Activated CD8-positive, alpha-beta memory T cell treated with anti-CD3 and anti-CD28 coated beads, Interleukin-2, amount 10 ng/mL, durations not matched to agents 7 days and 5 days (primary cell): ENCODE measurements around the gene GSG1L. TPM values are rescaled to one million over a fixed set of nuclear protein-coding genes. Genes with fewer than 3 reads are reported as not detected.
"Not testable (repeated sequence)": the region's sequence is repeated elsewhere in the genome, so short reads cannot be mapped to it uniquely, and the experiment has no call there.

Experiments used
- ATAC-seq: fragments of 150-1000 bp; cut with Tn5 transposase; one replicate; pipeline ENCODE4 v1.10.0; 2021; ENCODE audit warnings: moderate library complexity
- CTCF ChIA-PET: fragments of 350-600 bp; sonication (Branson Sonifier 250); formaldehyde crosslinking; loops from one replicate; lab custom pipeline; 2021; ENCODE audit warnings: antibody characterized with exemption; lab: Charles Lee
- DNase-seq: peaks from one replicate; pipeline ENCODE4 v3.0.0-alpha.2; 2020
- H3K27ac Mint-ChIP-seq: one replicate; pipeline ENCODE4 v1.8.0; 2021; ENCODE audit warnings: mild to moderate bottlenecking, mixed read lengths
- H3K27me3 Mint-ChIP-seq: one replicate; pipeline ENCODE4 v1.8.0; 2021; ENCODE audit warnings: mixed read lengths
- H3K36me3 Mint-ChIP-seq: one replicate; pipeline ENCODE4 v1.8.0; 2021; ENCODE audit warnings: mild to moderate bottlenecking, mixed read lengths
- H3K4me1 Mint-ChIP-seq: one replicate; pipeline ENCODE4 v1.8.0; 2021; ENCODE audit warnings: mixed read lengths
- H3K4me3 Mint-ChIP-seq: one replicate; pipeline ENCODE4 v1.8.0; 2021; ENCODE audit warnings: mild to moderate bottlenecking, moderate library complexity, mixed read lengths
- H3K9me3 Mint-ChIP-seq: one replicate; pipeline ENCODE4 v1.8.0; 2022; ENCODE audit warnings: low read depth, mixed read lengths
- total RNA-seq, 2 experiments: library from RNA; stranded (reverse); gene quantifications; one replicate each; pipeline ENCODE4 v1.2.3, GENCODE V29; 2021

Gene GSG1L
- total RNA-seq, 2 experiments from 2014 or later: not detected

DNA sequence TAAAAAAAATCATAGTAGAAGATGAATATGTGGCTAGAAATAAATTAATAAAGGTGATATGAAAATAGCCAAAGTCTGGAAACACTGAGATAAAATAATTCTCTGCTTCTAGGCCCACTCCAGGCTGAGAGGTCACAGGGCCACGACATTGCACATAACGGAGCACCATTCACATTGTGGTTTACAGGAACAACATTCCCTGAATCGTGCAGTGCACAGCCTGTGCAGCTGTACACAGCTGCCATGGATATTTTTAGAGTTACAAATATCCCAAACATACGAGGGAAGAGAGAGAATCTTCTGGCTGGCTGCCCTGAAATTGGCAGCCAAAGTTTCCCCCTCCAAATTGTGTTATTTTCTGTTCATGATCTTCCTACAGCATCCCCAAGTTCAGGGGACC lies 68.8 kb downstream of the GSG1L start:
- peaks cover 26% of the 10 kb centered on the region for H3K4me1 Mint-ChIP-seq
- peak overlapping the region; percentile 62 for H3K27ac Mint-ChIP-seq
- no peak for DNase-seq
- H3K4me3 Mint-ChIP-seq: no peak overlapping the region
- ATAC-seq: no peak
- H3K27me3 Mint-ChIP-seq: peaks cover 10% of the 10 kb centered on the region
- peaks cover 9% of the 10 kb centered on the region for H3K9me3 Mint-ChIP-seq
- H3K36me3 Mint-ChIP-seq: peaks cover 17% of the 10 kb centered on the region
- CTCF ChIA-PET: no interaction called here

DNA sequence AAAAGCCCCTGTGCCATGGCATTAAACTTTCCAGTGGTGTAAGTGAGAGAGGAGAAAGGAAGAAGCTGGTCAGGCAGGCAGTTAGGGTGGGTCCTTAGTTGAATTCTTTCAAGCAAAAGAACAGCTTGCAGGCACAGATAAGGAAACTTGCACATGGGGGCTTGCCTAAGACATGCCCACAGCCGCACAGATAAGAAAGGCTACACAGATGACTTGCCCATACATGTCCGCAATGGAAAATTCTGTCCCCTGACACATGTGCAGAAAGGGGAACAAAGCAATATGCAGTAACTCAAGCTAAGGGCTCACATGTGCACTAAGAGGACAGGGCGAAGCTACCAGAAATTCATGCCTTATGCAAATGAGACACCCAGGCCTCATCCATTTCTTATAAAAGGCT lies 69.9 kb downstream of the GSG1L start:
- ATAC-seq (no peak), DNase-seq (no peak)
- Mint-ChIP-seq H3K27ac (no peak overlapping the region), H3K4me3 (no peak overlapping the region), H3K27me3 (peaks cover 9% of the 10 kb centered on the region), H3K4me1 (peaks cover 24% of the 10 kb centered on the region), H3K9me3 (peaks cover 9% of the 10 kb centered on the region), H3K36me3 (peaks cover 17% of the 10 kb centered on the region)
- CTCF ChIA-PET: interaction anchor here (0.8 kb wide), 1 partner anchor 15 kb away, joined by 3 read pairs; no protein-coding TSS in a partner anchor

DNA sequence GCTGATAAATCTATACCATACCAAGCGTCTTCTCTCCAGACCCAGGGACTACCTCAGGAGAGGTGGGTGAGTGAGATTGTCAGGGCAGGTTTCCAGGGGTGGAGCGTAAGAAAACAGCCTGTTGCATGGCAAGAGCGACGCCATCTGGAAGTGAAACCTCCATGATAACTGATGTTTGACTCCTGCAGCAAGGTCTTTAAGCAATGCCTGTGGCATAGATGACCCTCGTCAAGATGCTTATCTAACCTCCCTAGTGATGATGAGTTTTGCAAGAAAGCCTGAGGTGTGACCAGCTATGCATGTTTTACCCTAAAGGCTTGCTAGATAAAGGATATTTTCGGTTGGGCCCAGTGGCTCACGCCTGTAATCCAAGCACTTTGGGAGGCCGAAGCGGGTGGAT lies 71.6 kb downstream of the GSG1L start:
- CTCF ChIA-PET: interaction anchor here (1.4 kb wide), 1 partner anchor 19 kb away, joined by 4 read pairs; no protein-coding TSS in a partner anchor
- Mint-ChIP-seq H3K9me3 (peaks cover 9% of the 10 kb centered on the region), H3K36me3 (peaks cover 17% of the 10 kb centered on the region), H3K27me3 (peaks cover 6% of the 10 kb centered on the region), H3K27ac (no peak overlapping the region), H3K4me1 (peaks cover 24% of the 10 kb centered on the region), H3K4me3 (no peak overlapping the region)
- ATAC-seq (no peak), DNase-seq (no peak)

DNA sequence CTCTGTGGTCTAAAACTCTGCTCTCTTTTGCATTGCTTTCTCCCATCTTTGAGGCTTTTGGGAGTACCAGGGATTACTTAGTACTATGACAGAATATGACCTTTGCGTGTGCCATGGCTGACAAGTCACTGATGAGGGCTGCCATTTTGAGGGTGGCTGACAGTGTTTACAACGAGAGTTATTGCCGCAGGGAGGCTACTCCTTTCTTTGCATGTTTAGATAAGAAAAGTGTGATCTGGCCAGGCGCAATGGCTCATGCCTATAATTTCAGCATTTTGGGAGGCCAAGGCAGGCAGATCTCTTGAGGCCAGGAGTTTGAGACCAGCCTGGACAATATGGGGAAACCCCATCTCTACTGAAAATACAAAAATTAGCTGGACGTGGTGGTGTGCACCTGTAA lies 77.5 kb downstream of the GSG1L start:
- H3K36me3 Mint-ChIP-seq: no peaks in the 10 kb centered on the region
- ATAC-seq (no peak), DNase-seq (no peak)
- H3K9me3 Mint-ChIP-seq: no peaks in the 10 kb centered on the region
- no peak overlapping the region for H3K27ac Mint-ChIP-seq
- peaks cover 4% of the 10 kb centered on the region for H3K27me3 Mint-ChIP-seq
- no peak overlapping the region for H3K4me3 Mint-ChIP-seq
- H3K4me1 Mint-ChIP-seq: no peaks in the 10 kb centered on the region
- CTCF ChIA-PET: interaction anchor here (0.7 kb wide), 1 partner anchor 84 kb away, joined by 3 read pairs; no protein-coding TSS in a partner anchor

DNA sequence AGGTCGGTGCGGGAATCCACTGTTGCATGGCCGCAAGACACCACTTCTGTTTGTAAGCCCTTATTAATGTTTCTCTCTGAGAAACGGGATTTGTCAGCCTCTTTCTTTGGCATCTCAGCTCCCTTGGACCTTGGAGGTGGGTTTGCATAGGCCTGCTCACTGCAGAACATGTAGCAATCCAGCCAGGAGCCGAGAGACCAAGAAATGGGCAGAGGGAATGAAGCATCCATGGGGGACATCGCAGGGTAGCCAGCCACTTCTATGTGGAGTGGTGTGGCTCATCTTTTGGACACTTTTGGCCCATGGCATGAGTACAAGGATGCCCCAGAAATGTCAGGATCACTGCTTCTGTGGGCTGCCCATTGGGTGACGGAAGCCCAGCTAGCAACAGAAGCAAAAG lies 79.4 kb downstream of the GSG1L start:
- Mint-ChIP-seq H3K4me3 (no peak overlapping the region), H3K27me3 (peaks cover under 1% of the 10 kb centered on the region), H3K9me3 (no peaks in the 10 kb centered on the region), H3K27ac (no peak overlapping the region), H3K4me1 (no peaks in the 10 kb centered on the region), H3K36me3 (no peaks in the 10 kb centered on the region)
- CTCF ChIA-PET: no interaction called here
- no peak for ATAC-seq
- peak; percentile 18 for DNase-seq

DNA sequence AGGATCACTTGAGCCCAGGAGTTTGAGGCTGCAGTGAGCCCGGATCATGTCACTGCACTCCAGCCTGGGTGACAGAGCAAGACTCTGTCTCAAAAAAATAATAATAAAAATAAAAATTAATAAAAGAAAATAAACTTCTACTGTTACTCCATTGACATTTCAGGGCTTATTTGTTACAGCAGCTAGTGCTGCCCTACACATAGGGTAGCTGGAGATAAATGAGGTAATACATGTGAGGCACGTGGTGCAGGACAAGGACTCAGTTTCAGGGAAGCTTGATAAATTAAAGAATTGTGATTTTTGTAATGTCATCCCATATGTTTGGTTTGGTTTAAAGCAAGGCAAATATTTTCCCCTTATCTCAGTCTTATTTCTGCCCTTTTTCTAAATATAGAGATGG lies 80.3 kb downstream of the GSG1L start:
- Mint-ChIP-seq H3K36me3 (no peaks in the 10 kb centered on the region), H3K4me3 (no peak overlapping the region), H3K4me1 (no peaks in the 10 kb centered on the region), H3K27me3 (no peaks in the 10 kb centered on the region), H3K27ac (no peak overlapping the region), H3K9me3 (no peaks in the 10 kb centered on the region)
- DNase-seq: no peak
- CTCF ChIA-PET: interaction anchor here (1.0 kb wide), 1 partner anchor 88 kb away, joined by 3 read pairs; no protein-coding TSS in a partner anchor
- no peak for ATAC-seq

DNA sequence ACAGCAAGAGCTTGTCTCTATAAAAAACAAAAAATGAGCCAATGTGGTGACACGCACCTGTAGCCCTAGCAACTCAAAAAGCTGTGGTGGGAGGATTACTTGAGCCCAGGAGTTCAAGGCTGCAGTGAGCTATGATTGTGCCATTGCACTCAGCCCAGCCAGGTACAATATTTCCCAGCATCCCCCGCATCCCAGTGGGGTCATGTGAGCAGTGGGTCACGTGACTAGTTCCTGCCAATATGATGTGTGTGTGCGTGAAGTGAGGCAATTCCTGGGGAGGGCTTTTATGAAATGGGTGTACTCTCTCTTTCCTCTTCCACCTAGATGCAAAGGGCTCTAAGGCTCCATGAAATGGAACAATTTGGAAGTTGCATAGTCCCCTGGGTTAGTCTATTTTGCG lies 81.3 kb downstream of the GSG1L start:
- no peaks in the 10 kb centered on the region for H3K9me3 Mint-ChIP-seq
- CTCF ChIA-PET: interaction anchor here (1.1 to 1.6 kb wide), 2 partner anchors 9 to 16 kb away, joined by 3 read pairs; no protein-coding TSS in a partner anchor
- H3K36me3 Mint-ChIP-seq: no peaks in the 10 kb centered on the region
- no peak overlapping the region for H3K27ac Mint-ChIP-seq
- DNase-seq (peak; percentile 26), ATAC-seq (no peak)
- no peaks in the 10 kb centered on the region for H3K4me1 Mint-ChIP-seq
- no peak overlapping the region for H3K4me3 Mint-ChIP-seq
- H3K27me3 Mint-ChIP-seq: peaks cover 4% of the 10 kb centered on the region

DNA sequence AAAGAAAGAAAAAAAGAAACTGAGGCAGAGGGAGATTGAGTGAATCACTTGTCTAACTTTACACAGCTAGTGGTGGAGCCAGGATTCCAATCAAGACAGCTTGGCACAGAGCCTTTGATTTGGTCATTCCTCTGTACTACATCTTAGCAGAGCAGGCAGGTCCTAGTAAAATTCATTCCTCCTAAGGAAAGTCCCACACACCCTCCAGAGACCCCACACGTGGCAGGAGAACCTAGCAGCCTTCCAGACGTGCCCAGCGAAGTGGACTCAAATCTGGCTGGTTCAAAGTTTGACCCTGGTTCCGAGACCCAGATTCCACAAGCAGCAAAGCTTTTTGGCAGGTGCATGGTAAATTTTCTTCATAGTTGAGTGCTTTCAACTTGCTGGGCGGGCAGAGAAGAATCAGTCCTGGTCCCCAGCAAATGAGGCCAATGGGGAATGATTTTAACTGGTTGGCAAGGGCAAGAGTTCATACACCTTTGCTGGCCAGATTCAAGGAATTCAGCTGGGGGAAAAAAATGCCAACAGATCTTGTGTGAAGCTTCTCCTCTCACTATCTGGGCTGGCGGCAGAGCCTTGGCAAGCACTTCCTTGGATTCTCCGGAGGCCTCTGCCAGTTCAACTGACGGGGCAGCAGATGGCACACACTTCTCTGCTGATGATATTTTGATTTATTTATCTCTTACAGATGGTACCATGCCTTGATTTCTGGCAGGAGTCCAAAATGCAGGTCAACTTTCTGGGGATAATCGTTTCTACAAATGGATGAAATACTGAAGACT lies 82.4 kb downstream of the GSG1L start:
- no peak overlapping the region for H3K27ac Mint-ChIP-seq
- H3K4me3 Mint-ChIP-seq: no peak overlapping the region
- no peaks in the 10 kb centered on the region for H3K4me1 Mint-ChIP-seq
- peaks cover 11% of the 10 kb centered on the region for H3K27me3 Mint-ChIP-seq
- H3K36me3 Mint-ChIP-seq: no peaks in the 10 kb centered on the region
- peak; percentile 37 for DNase-seq
- H3K9me3 Mint-ChIP-seq: no peaks in the 10 kb centered on the region
- CTCF ChIA-PET: interaction anchor here (1.1 to 1.6 kb wide), 2 partner anchors 8 to 17 kb away, joined by 3 read pairs; no protein-coding TSS in a partner anchor
- no peak for ATAC-seq

DNA sequence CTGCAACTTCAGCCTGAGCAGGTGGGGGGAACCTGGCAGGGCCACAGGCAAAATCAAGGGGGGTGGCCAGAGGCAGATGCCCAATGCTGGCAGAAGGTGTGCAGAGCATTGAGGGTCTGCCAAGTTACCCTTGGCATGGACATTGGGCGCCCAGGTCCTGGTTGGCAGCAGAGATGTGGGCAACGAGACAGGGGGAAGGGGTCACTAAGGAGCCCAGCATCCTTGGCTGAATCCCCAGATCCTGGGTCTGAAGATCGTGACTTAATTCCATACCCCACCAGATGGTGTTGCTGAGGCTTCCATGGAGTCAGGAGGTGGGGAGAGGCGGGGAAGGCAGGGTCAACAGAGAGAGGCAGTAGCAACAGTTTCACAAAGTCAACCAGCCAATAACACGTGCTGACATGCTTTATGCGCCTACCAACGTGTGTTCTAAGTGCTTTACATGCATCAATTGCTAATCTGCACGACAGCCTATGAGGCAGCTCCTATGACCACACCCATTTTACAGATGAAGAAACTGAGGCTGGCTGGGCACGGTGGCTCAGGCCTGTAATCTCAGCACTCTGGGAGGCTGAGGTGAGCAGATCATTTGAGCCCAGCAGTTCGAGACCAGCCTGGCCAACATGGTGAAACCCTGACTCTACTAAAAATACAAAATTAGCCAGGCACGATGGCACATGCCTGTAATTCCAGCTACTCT lies 83.3 kb downstream of the GSG1L start:
- Mint-ChIP-seq H3K36me3 (no peaks in the 10 kb centered on the region), H3K4me3 (no peak overlapping the region), H3K9me3 (no peaks in the 10 kb centered on the region), H3K27ac (no peak overlapping the region), H3K27me3 (peaks cover 11% of the 10 kb centered on the region), H3K4me1 (no peaks in the 10 kb centered on the region)
- no peak for ATAC-seq
- peak; percentile 26 for DNase-seq
- CTCF ChIA-PET: interaction anchor here (1.6 kb wide), 1 partner anchor 18 kb away, joined by 3 read pairs; no protein-coding TSS in a partner anchor

DNA sequence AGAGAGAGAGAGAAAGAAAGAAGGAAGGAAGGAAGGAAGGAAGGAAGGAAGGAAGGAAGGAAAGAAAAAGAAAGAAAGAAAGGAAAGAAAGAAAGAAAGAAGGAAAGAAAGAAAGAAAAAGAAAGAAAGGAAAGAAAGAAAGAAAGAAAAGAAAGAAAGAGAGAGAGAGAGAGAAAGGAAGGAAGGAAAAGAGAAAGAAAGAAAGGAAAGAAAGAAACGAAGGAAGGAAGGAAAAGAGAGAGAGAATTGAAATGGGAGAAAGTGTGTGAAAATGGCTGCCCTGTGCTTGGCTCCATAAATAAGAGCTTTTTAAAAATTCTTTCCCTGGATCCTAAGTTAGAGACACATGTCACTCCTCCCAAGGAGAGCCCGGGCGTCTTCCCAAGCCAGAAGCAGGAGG lies 83.8 kb downstream of the GSG1L start:
- H3K4me3 Mint-ChIP-seq, ATAC-seq, H3K4me1 Mint-ChIP-seq, H3K27ac Mint-ChIP-seq, DNase-seq, H3K9me3 Mint-ChIP-seq, H3K36me3 Mint-ChIP-seq: not testable (repeated sequence)
- H3K27me3 Mint-ChIP-seq: peaks cover 12% of the 10 kb centered on the region
- CTCF ChIA-PET: interaction anchor here (1.8 kb wide), 1 partner anchor 91 kb away, joined by 6 read pairs; no protein-coding TSS in a partner anchor

DNA sequence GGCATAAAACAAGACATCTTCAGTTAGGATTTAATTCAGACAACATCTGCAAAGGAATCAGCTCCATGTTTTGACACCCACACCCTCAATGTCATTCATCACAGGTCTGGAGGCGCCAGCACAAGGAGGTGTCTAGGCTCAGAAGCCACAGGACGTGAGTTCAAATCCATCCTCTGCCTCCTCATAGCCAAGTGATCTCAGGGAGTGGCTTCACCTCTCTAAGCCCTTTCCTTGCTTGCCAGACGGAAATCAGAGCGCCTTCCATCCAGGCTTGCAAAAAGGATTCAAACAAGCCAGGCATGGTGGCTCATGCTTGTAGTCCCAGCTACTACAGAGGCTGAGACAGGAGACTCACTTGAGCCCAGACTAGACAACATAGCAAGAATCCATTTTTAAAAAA lies 84.6 kb downstream of the GSG1L start:
- Mint-ChIP-seq H3K9me3 (no peaks in the 10 kb centered on the region), H3K27ac (no peak overlapping the region), H3K27me3 (peaks cover 13% of the 10 kb centered on the region), H3K4me1 (no peaks in the 10 kb centered on the region), H3K4me3 (no peak overlapping the region), H3K36me3 (no peaks in the 10 kb centered on the region)
- no peak for ATAC-seq
- no peak for DNase-seq
- CTCF ChIA-PET: interaction anchor here (1.0 to 1.8 kb wide), 2 partner anchors 15 to 92 kb away, joined by 3 to 6 read pairs; no protein-coding TSS in a partner anchor

DNA sequence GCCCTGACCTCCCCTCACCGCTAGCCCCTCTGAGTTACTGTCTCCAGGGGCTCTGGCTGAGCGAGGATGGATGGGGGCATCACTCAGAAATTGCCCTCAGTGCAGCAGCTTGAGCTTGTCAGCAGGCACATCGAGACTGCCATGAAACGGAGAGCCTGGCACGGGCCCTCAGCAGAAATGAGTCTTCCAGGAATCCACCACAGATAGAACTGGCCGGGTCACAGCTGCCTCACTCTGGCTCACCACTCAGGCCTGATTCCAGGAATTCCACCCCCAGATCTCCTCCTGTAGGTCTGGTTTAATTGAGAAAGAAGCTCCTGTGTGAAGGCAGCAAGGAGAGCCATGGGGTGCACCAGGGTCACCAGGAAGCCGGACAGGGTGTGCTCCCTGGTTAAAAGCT lies 85.5 kb downstream of the GSG1L start:
- peaks cover 13% of the 10 kb centered on the region for H3K27me3 Mint-ChIP-seq
- no peaks in the 10 kb centered on the region for H3K36me3 Mint-ChIP-seq
- CTCF ChIA-PET: interaction anchor here (1.0 to 1.8 kb wide), 3 partner anchors 16 to 92 kb away, joined by 3 to 6 read pairs (median 3); no protein-coding TSS in a partner anchor
- DNase-seq (no peak), ATAC-seq (no peak)
- no peak overlapping the region for H3K4me3 Mint-ChIP-seq
- no peak overlapping the region for H3K27ac Mint-ChIP-seq
- H3K4me1 Mint-ChIP-seq: no peaks in the 10 kb centered on the region
- H3K9me3 Mint-ChIP-seq: no peaks in the 10 kb centered on the region

DNA sequence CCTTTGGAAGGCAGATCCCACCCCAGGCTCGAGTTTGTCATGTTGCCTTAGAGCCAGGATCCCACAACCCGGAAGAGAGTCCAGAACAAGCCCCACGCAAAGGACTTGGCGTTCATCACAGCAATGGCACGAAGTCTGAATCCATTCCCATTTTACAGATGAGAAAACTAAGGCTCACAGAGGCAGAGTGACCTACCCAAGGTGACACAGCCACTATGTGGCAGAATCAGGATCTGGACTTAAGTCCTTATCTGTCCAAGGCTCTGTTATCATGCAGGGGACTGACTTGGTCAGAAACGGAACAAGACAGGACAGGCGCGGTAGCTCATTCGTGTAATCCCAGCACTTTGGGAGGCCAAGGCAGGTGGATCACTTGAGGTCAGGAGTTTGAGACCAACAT lies 86.5 kb downstream of the GSG1L start:
- Mint-ChIP-seq H3K27me3 (peaks cover 15% of the 10 kb centered on the region), H3K36me3 (no peaks in the 10 kb centered on the region), H3K4me3 (no peak overlapping the region), H3K27ac (no peak overlapping the region), H3K9me3 (no peaks in the 10 kb centered on the region), H3K4me1 (peaks cover 4% of the 10 kb centered on the region)
- CTCF ChIA-PET: interaction anchor here (1.0 to 1.2 kb wide), 2 partner anchors 91 to 94 kb away, joined by 3 to 4 read pairs; no protein-coding TSS in a partner anchor
- ATAC-seq: no peak
- DNase-seq: no peak
